Right lobe of liver (tissue), 4 donors: Measurements from ENCODE around the gene CDH13.

Experiments
- POLR2A ChIP-seq: fragments of 450-650 bp; IDR thresholded peaks from one replicate; pipeline ENCODE4 v1.6.1; 2017; ENCODE audit warnings: antibody characterized with exemption, mild to moderate bottlenecking
- TF ChIP-seq, protein P1 (sequence below), 4 donors: fragments of 200-600 bp in 3 of 4; fragments of 450-650 bp in 1 of 4; IDR thresholded peaks; one replicate each; pipeline versions ENCODE4 v1.5.1 to v1.8.0; 2016 to 2022; ENCODE audit warnings: antibody characterized with exemption in 4 of 4, mild to moderate bottlenecking in 2 of 4
- donor health status: DM: no; HTN: no; CAD: no.
- donor health status: DM: no; HTN: no; CAD: no.
- donor health status: DM: no; HTN: yes; CAD: no.

DNA sequence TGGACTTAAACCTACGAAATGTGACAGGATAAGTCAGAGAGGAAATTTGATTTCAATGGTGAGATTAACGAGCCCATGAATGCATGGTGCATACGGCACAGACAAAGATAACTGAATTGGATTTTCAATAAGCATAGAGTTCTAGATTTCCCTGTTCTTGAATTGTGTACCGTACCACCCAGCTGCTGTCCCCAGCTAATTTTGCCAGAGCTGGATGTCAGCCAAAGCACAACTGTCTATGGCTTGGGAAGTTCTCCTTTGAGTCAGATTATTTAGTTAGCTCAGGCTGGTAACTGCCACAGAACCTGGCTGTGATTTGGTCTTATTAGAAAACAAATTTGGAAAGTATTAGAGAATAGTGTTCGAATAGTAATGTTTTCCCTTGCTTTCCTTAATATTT, 143.1 kb downstream of the CDH13 start:
- TF ChIP-seq, protein P1, sequence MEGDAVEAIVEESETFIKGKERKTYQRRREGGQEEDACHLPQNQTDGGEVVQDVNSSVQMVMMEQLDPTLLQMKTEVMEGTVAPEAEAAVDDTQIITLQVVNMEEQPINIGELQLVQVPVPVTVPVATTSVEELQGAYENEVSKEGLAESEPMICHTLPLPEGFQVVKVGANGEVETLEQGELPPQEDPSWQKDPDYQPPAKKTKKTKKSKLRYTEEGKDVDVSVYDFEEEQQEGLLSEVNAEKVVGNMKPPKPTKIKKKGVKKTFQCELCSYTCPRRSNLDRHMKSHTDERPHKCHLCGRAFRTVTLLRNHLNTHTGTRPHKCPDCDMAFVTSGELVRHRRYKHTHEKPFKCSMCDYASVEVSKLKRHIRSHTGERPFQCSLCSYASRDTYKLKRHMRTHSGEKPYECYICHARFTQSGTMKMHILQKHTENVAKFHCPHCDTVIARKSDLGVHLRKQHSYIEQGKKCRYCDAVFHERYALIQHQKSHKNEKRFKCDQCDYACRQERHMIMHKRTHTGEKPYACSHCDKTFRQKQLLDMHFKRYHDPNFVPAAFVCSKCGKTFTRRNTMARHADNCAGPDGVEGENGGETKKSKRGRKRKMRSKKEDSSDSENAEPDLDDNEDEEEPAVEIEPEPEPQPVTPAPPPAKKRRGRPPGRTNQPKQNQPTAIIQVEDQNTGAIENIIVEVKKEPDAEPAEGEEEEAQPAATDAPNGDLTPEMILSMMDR (IDR thresholded peaks at IDR 0.05) = no peak
- TF ChIP-seq POLR2A = no peak
